Bronchial epithelial cell (primary cell): Measurements from ENCODE around the gene PPP4R1. TPM values are rescaled to one million over a fixed set of nuclear protein-coding genes. Genes with fewer than 3 reads are reported as not detected.

Experiments used
- DNase-seq: peaks from one replicate; pipeline ENCODE4 v3.0.0-alpha.2; 2010; ENCODE audit warnings: low read depth
- FAIRE-seq: peaks from 2 replicates; lab custom pipeline; 2011; peaks lifted over from hg19 to GRCh38; lab: Jason Lieb, UNC
- H3K27me3 ChIP-seq: 2 replicates; pipeline ENCODE4 v1.5.1; 2011; ENCODE audit warnings: low read length; ENCODE audit not compliant: control insufficient read depth, insufficient read depth
- H3K36me3 ChIP-seq: 2 replicates; pipeline ENCODE4 v1.5.1; 2011; ENCODE audit warnings: low read length; ENCODE audit not compliant: control insufficient read depth, insufficient read depth
- H3K4me3 ChIP-seq: 2 replicates; pipeline ENCODE4 v1.5.1; 2011; ENCODE audit warnings: mild to moderate bottlenecking, low read depth, low read length, control low read depth
- CTCF ChIP-seq: IDR thresholded peaks from 2 replicates; pipeline ENCODE4 v1.5.1; 2011; ENCODE audit warnings: mild to moderate bottlenecking, moderate library complexity, low read length, control low read depth, inconsistent platforms; ENCODE audit not compliant: insufficient read depth, severe bottlenecking
- total RNA-seq: library from RNA; depleted of rRNA; stranded (reverse); fragments of >200 nt; gene quantifications from 2 replicates; pipeline ENCODE4 v1.2.1, GENCODE V29; 2014

The PPP4R1 gene
- total RNA-seq, 1 donor from 2014 or later = 187 TPM

- H3K36me3 ChIP-seq = peaks cover 3% of the 10 kb centered on the region
- FAIRE-seq = no peak
Observed at GRCh38 chr18:9520666-9521065, 93.7 kb downstream of the PPP4R1 start.

GRCh38 chr18:9519399-9519798 lies 95.0 kb downstream of the PPP4R1 start:
- peaks cover 3% of the 10 kb centered on the region for H3K36me3 ChIP-seq
- no peaks in the 10 kb centered on the region for H3K27me3 ChIP-seq
- DNase-seq = no peak
- TF ChIP-seq CTCF = no peak
- FAIRE-seq = no peak
- no peak overlapping the region for H3K4me3 ChIP-seq

More at GRCh38 chr18:9520666-9521065, 93.7 kb downstream of the PPP4R1 start:
- TF ChIP-seq CTCF = no peak
- no peaks in the 10 kb centered on the region for H3K27me3 ChIP-seq
- no peak overlapping the region for H3K4me3 ChIP-seq
- no peak for DNase-seq

GRCh38 chr18:9517869-9518268 lies 96.5 kb downstream of the PPP4R1 start:
- Histone ChIP-seq H3K4me3 (no peak overlapping the region), H3K27me3 (no peaks in the 10 kb centered on the region), H3K36me3 (peaks cover 7% of the 10 kb centered on the region)
- FAIRE-seq = no peak
- DNase-seq = no peak
- TF ChIP-seq CTCF = no peak

GRCh38 chr18:9516437-9517064 lies 97.8 kb downstream of the PPP4R1 start:
- peak; percentile 71 for TF ChIP-seq CTCF
- H3K36me3 ChIP-seq = peaks cover 7% of the 10 kb centered on the region
- no peak overlapping the region for H3K4me3 ChIP-seq
- H3K27me3 ChIP-seq = no peaks in the 10 kb centered on the region
- FAIRE-seq (no peak), DNase-seq (peak; percentile 59)

GRCh38 chr18:9513971-9514512 lies 100.3 kb downstream of the PPP4R1 start:
- Histone ChIP-seq H3K4me3 (no peak overlapping the region), H3K27me3 (no peaks in the 10 kb centered on the region), H3K36me3 (peaks cover 5% of the 10 kb centered on the region)
- peak; percentile 76 for DNase-seq
- no peak for TF ChIP-seq CTCF
- FAIRE-seq = no peak
